Upper lobe of left lung (tissue), 4 donors: Measurements from ENCODE around the gene CISD3.

Experiments
- POLR2AphosphoS5 ChIP-seq, 2 donors: sonication (generic); formaldehyde crosslinking; IDR thresholded peaks; one replicate each; pipeline ENCODE4 v1.5.1; 2017; ENCODE audit warnings: antibody characterized with exemption in 2 of 2
- TF ChIP-seq, protein P1 (sequence below), 6 experiments: fragments of 450-650 bp in 4 of 6; fragments of 200-600 bp in 2 of 6; sonication (generic) in 2 of 6; IDR thresholded peaks; one replicate each; pipeline ENCODE4 v1.5.1; 2016 to 2019; ENCODE audit warnings: antibody characterized with exemption in 6 of 6

DNA sequence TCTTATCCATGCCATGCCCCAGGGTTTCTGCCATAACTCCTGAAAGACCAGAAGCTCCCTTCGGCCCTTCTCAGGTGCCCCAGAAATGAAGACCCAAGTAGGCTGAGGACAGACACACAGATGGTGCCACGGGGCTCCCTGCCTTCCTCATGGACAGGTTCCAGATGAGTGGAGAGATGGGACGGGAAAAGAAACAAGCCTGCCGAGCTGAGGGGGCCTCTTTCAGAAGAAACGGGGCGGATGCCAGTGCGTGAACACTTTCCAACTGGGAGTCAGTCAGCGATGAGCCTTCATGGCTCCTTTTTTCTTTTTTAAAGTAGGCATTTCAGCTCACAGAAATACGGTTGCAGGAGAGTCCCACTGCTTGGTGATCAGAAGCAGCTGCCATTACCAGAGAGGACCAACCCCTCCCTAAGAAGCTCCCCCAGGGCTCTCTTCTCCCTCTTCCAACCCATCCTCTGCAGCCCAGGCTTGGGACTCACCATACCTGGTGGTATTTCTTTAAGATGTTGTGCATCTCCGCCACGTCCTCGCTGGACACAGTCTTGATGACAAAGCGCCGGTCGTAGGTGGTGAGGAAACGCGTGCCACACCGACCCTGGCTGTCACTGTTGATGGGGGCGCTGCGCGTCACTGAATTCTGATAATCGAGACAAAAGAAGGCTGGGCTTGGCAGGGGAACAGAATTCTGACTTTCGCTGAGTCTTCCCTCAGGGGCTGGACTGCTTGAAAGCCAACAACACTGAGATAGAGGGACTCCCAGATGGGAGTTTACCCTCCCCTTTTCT is 50.0 kb downstream of the CISD3 start:
- TF ChIP-seq POLR2AphosphoS5 (IDR thresholded peaks at IDR 0.05) = no peak
- TF ChIP-seq, protein P1, sequence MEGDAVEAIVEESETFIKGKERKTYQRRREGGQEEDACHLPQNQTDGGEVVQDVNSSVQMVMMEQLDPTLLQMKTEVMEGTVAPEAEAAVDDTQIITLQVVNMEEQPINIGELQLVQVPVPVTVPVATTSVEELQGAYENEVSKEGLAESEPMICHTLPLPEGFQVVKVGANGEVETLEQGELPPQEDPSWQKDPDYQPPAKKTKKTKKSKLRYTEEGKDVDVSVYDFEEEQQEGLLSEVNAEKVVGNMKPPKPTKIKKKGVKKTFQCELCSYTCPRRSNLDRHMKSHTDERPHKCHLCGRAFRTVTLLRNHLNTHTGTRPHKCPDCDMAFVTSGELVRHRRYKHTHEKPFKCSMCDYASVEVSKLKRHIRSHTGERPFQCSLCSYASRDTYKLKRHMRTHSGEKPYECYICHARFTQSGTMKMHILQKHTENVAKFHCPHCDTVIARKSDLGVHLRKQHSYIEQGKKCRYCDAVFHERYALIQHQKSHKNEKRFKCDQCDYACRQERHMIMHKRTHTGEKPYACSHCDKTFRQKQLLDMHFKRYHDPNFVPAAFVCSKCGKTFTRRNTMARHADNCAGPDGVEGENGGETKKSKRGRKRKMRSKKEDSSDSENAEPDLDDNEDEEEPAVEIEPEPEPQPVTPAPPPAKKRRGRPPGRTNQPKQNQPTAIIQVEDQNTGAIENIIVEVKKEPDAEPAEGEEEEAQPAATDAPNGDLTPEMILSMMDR (IDR thresholded peaks at IDR 0.05) = no peak
